ENCODE results near the gene UBA5. TPM values are rescaled to one million over a fixed set of nuclear protein-coding genes. Genes with fewer than 3 reads are reported as not detected.

The UBA5 gene
- total RNA-seq, 1 donor from 2014 or later = 26.5 TPM

- intact Hi-C loops (cut with DNase I) = no loop called here
- Histone ChIP-seq H3K36me3 (peaks cover 0 to 84% of the 10 kb centered on the region in 2 donors), H3K9me3 (no peaks in the 10 kb centered on the region), H3K27ac (no peak overlapping the region), H3K4me3 (no peak overlapping the region), H3K4me1 (no peaks in the 10 kb centered on the region), H3K27me3 (no peaks in the 10 kb centered on the region)
- DNase-seq (ENCODE audit: extremely low spot score in 2 of 2) = no peak
- TF ChIP-seq POLR2A (IDR thresholded peaks at IDR 0.05) = no peak
- TF ChIP-seq CTCF (IDR thresholded peaks at IDR 0.05) = no peak
Measured at GRCh38 chr3:132703733-132704132, 43.6 kb downstream of the UBA5 start.

- TF ChIP-seq POLR2A (IDR thresholded peaks at IDR 0.05) (no peak), CTCF (IDR thresholded peaks at IDR 0.05) (no peak), POLR2AphosphoS5 (IDR thresholded peaks at IDR 0.05; ENCODE audit: insufficient read depth in 1 of 2, low read depth in 1 of 2) (no peak)
- H3K27me3 ChIP-seq = no peaks in the 10 kb centered on the region
- H3K27ac ChIP-seq = no peak overlapping the region
- H3K4me3 ChIP-seq = no peak overlapping the region
- no peaks in the 10 kb centered on the region for H3K9me3 ChIP-seq
- peaks cover 0 to 53% of the 10 kb centered on the region in 2 donors for H3K36me3 ChIP-seq
- intact Hi-C loops (cut with DNase I) = no loop called here
- DNase-seq (ENCODE audit: extremely low spot score in 2 of 2) = no peak
- no peaks in the 10 kb centered on the region for H3K4me1 ChIP-seq
Measured at GRCh38 chr3:132709761-132710160, 49.6 kb downstream of the UBA5 start.

- H3K27ac ChIP-seq = no peak overlapping the region
- no peaks in the 10 kb centered on the region for H3K4me1 ChIP-seq
- intact Hi-C loops (cut with DNase I) = no loop called here
- peaks cover 0 to 47% of the 10 kb centered on the region in 2 donors for H3K36me3 ChIP-seq
- H3K9me3 ChIP-seq = no peaks in the 10 kb centered on the region
- H3K27me3 ChIP-seq = no peaks in the 10 kb centered on the region
- TF ChIP-seq POLR2A (IDR thresholded peaks at IDR 0.05) (no peak), CTCF (IDR thresholded peaks at IDR 0.05) (no peak), POLR2AphosphoS5 (IDR thresholded peaks at IDR 0.05; ENCODE audit: insufficient read depth in 1 of 2, low read depth in 1 of 2) (no peak)
- no peak overlapping the region for H3K4me3 ChIP-seq
- no peak for DNase-seq (ENCODE audit: extremely low spot score in 2 of 2)
Measured at GRCh38 chr3:132710311-132710710, 50.2 kb downstream of the UBA5 start.

GRCh38 chr3:132713977-132714727 lies 54.0 kb downstream of the UBA5 start:
- intact Hi-C loops (cut with DNase I) = no loop called here
- H3K36me3 ChIP-seq = peaks cover 0 to 21% of the 10 kb centered on the region in 2 donors
- no peak for TF ChIP-seq POLR2AphosphoS5 (IDR thresholded peaks at IDR 0.05; ENCODE audit: insufficient read depth in 1 of 2, low read depth in 1 of 2)
- TF ChIP-seq CTCF (IDR thresholded peaks at IDR 0.05) = no peak
- no peak for TF ChIP-seq POLR2A (IDR thresholded peaks at IDR 0.05)

GRCh38 chr3:132716372-132716771 lies 56.2 kb downstream of the UBA5 start:
- Histone ChIP-seq H3K4me1 (peaks cover 31% of the 10 kb centered on the region), H3K27ac (no peak overlapping the region), H3K27me3 (no peaks in the 10 kb centered on the region), H3K36me3 (peaks cover 0 to 7% of the 10 kb centered on the region in 2 donors), H3K4me3 (no peak overlapping the region), H3K9me3 (no peaks in the 10 kb centered on the region)
- no peak for TF ChIP-seq CTCF (IDR thresholded peaks at IDR 0.05)
- no peak for TF ChIP-seq POLR2AphosphoS5 (IDR thresholded peaks at IDR 0.05; ENCODE audit: insufficient read depth in 1 of 2, low read depth in 1 of 2)
- TF ChIP-seq POLR2A (IDR thresholded peaks at IDR 0.05) = no peak
- intact Hi-C loops (cut with DNase I) = no loop called here
- no peak for DNase-seq (ENCODE audit: extremely low spot score in 2 of 2)

More at GRCh38 chr3:132713977-132714727, 54.0 kb downstream of the UBA5 start:
- DNase-seq (ENCODE audit: extremely low spot score in 2 of 2) = no peak
- Histone ChIP-seq H3K9me3 (no peaks in the 10 kb centered on the region), H3K4me3 (no peak overlapping the region), H3K27ac (no peak overlapping the region), H3K4me1 (peaks cover 9% of the 10 kb centered on the region), H3K27me3 (no peaks in the 10 kb centered on the region)
